A549 (cell line): Measurements from ENCODE around the gene KLHDC3. TPM values are rescaled to one million over a fixed set of nuclear protein-coding genes. Genes with fewer than 3 reads are reported as not detected.

Experiments used
- ATAC-seq, 2 experiments: fragments of 200-7000 bp in 1 of 2; fragments of >200 bp in 1 of 2; cut with Nextera tagmentation in 1 of 2; cut with Tn5 transposase in 1 of 2; 3 replicates each; pipeline versions ENCODE4 v1.8.0 to v1.9.1; 2018 to 2020; ENCODE audit warnings: mild to moderate bottlenecking in 1 of 2, moderate library complexity in 1 of 2
- CTCF ChIA-PET: fragments of 300-600 bp; sonication (Branson Sonifier 250); formaldehyde crosslinking; extraction: SDS; loops from one replicate; lab custom pipeline; 2021; ENCODE audit warnings: antibody characterized with exemption, inconsistent platforms; lab: Yijun Ruan, JAX
- POLR2A ChIA-PET: fragments of 350-600 bp; formaldehyde crosslinking; extraction: SDS; loops from one replicate; lab custom pipeline; 2021; ENCODE audit warnings: antibody characterized with exemption, inconsistent platforms; lab: Yijun Ruan, JAX
- DNase-seq, 2 experiments: peaks; one replicate each; pipeline versions ENCODE4 v3.0.0 to v3.0.0-alpha.2; 2011 to 2016; ENCODE audit warnings: low read depth in 1 of 2, low spot score in 1 of 2
- FAIRE-seq: peaks from 2 replicates; lab custom pipeline; 2011; peaks lifted over from hg19 to GRCh38; lab: Jason Lieb, UNC
- H3K27ac ChIP-seq, 2 experiments: fragments of >200 bp; sonication (Bioruptor Twin); formaldehyde crosslinking; 3 replicates each; pipeline ENCODE4 v1.5.1; 2016 to 2017
- H3K4me1 ChIP-seq: fragments of >200 bp; sonication (Bioruptor Twin); formaldehyde crosslinking; 3 replicates; pipeline ENCODE4 v1.6.1; 2016
- H3K4me2 ChIP-seq: fragments of >200 bp; sonication (Bioruptor Twin); formaldehyde crosslinking; 3 replicates; pipeline ENCODE4 v1.6.1; 2016
- H3K4me3 ChIP-seq: fragments of >200 bp; sonication (Bioruptor Twin); formaldehyde crosslinking; 3 replicates; pipeline ENCODE4 v1.5.1; 2016
- H3K9me3 ChIP-seq: fragments of >200 bp; sonication (Bioruptor Twin); formaldehyde crosslinking; 3 replicates; pipeline ENCODE4 v1.6.1; 2016
- CBX2 ChIP-seq: fragments of 200-600 bp; sonication (generic); IDR thresholded peaks from 2 replicates; pipeline ENCODE4 v1.6.1; 2016; ENCODE audit warnings: low read depth, mild to moderate bottlenecking, borderline replicate concordance
- CHD2 ChIP-seq: fragments of 150-350 bp; IDR thresholded peaks from 2 replicates; pipeline ENCODE4 v1.6.1; 2014; ENCODE audit warnings: low read length; ENCODE audit not compliant: partially characterized antibody
- FOSL2 ChIP-seq, 2 experiments: fragments of 450-650 bp in 1 of 2; fragments of >200 bp in 1 of 2; sonication (Bioruptor Twin) in 1 of 2; formaldehyde crosslinking; IDR thresholded peaks; 2 replicates each; pipeline versions ENCODE4 v1.5.0 to v1.6.1; 2016 to 2020; ENCODE audit warnings: mild to moderate bottlenecking in 1 of 2, moderate library complexity in 1 of 2
- FOXS1 ChIP-seq: fragments of 250-450 bp; sonication (Bioruptor Pico); IDR thresholded peaks from 2 replicates; pipeline ENCODE4 v1.5.0; 2020; ENCODE audit warnings: mild to moderate bottlenecking, moderate library complexity
- JUN ChIP-seq, 2 experiments: fragments of >200 bp; sonication (Bioruptor Twin); formaldehyde crosslinking; IDR thresholded peaks; 2 replicates in 1 of 2; 3 replicates in 1 of 2; pipeline ENCODE4 v1.6.1; 2016 to 2017
- JUNB ChIP-seq: fragments of >200 bp; sonication (Bioruptor Twin); formaldehyde crosslinking; IDR thresholded peaks from 2 replicates; pipeline ENCODE4 v1.6.1; 2016
- MAZ ChIP-seq: fragments of 150-350 bp; IDR thresholded peaks from 2 replicates; pipeline ENCODE4 v1.6.1; 2014; ENCODE audit warnings: antibody characterized with exemption, low read depth, low read length, borderline replicate concordance
- POLR2AphosphoS2 ChIP-seq: conservative IDR thresholded peaks from 2 replicates; pipeline ENCODE4 v1.6.1; 2012; ENCODE audit warnings: low read length, improper control_type of control experiment, inconsistent platforms
- RARB ChIP-seq: fragments of 250-450 bp; sonication (Bioruptor Pico); IDR thresholded peaks from 2 replicates; pipeline ENCODE4 v1.8.0; 2021; ENCODE audit warnings: mild to moderate bottlenecking, moderate library complexity
- RFX5 ChIP-seq: fragments of 450-650 bp; IDR thresholded peaks from 2 replicates; pipeline ENCODE4 v1.7.1; 2014; ENCODE audit warnings: antibody characterized with exemption, mild to moderate bottlenecking, moderate library complexity
- TP53 ChIP-seq: fragments of 250-450 bp; sonication (Bioruptor Pico); IDR thresholded peaks from 2 replicates; pipeline ENCODE4 v1.5.0; 2021; ENCODE audit warnings: mild to moderate bottlenecking, moderate library complexity
- WGBS: methylation state at CpG from one replicate; pipeline ENCODE4 v1.1.6; 2017; ENCODE audit errors: missing lambda C conversion rate; 5-methylcytosine and 5-hydroxymethylcytosine counted together
- polyA plus RNA-seq, 4 experiments: library from polyadenylated mRNA; depleted of rRNA in 3 of 4; stranded (reverse); fragments of >200 nt; fragmentation: RNase III in 1 of 4; extraction: RNeasy Plus Mini Kit Qiagen cat#74134 plus additional on column Dnase treatment in 1 of 4; gene quantifications; 2 replicates in 3 of 4; 3 replicates in 1 of 4; pipeline ENCODE4 v1.2.3, GENCODE V29; 2011 to 2017
- TF ChIP-seq, protein P1 (sequence below): fragments of 200-600 bp; sonication (generic); IDR thresholded peaks from 2 replicates; pipeline ENCODE4 v1.6.1; 2016; ENCODE audit warnings: antibody characterized with exemption, mild to moderate bottlenecking, moderate library complexity
- TF ChIP-seq, protein P2 (sequence below): IDR thresholded peaks from 2 replicates; pipeline ENCODE4 v1.6.1; 2012; ENCODE audit warnings: low read depth, borderline replicate concordance
- TF ChIP-seq, protein P3 (sequence below): fragments of 150-350 bp; IDR thresholded peaks from 2 replicates; pipeline ENCODE4 v1.6.1; 2014; ENCODE audit warnings: low read depth, mild to moderate bottlenecking, low read length
- TF ChIP-seq, protein P4 (sequence below): IDR thresholded peaks from 2 replicates; pipeline ENCODE4 v1.6.1; 2012
- TF ChIP-seq, protein P5 (sequence below): fragments of 250-450 bp; sonication (Bioruptor Pico); IDR thresholded peaks from 2 replicates; pipeline ENCODE4 v1.5.0; 2020; ENCODE audit warnings: low read depth, mild to moderate bottlenecking, moderate library complexity
- TF ChIP-seq, protein P6 (sequence below): IDR thresholded peaks from 2 replicates; pipeline ENCODE4 v1.6.1; 2012

Gene KLHDC3
- polyA plus RNA-seq, 2 of the 4 experiments (the other 2 are of a cell fraction), result 18.8 to 28.0 TPM

DNA sequence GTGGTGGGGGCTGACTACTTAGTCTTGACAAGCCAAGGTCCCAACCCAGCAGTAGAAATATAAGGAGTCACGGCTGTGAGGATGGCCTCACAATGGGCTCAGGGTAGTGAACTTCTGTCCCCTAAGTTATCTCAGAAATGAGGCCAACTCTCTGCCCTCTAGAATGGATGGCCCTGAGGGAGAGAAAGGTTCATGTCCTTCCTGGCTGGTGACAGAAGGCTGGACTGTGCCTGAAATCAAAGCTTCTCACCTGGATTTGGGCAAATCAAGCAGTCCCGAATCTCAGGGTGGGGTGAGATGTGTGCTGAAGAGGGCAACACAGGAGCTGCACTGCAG lies 20.1 kb downstream of the KLHDC3 start (continued):
- TF ChIP-seq, protein P1, sequence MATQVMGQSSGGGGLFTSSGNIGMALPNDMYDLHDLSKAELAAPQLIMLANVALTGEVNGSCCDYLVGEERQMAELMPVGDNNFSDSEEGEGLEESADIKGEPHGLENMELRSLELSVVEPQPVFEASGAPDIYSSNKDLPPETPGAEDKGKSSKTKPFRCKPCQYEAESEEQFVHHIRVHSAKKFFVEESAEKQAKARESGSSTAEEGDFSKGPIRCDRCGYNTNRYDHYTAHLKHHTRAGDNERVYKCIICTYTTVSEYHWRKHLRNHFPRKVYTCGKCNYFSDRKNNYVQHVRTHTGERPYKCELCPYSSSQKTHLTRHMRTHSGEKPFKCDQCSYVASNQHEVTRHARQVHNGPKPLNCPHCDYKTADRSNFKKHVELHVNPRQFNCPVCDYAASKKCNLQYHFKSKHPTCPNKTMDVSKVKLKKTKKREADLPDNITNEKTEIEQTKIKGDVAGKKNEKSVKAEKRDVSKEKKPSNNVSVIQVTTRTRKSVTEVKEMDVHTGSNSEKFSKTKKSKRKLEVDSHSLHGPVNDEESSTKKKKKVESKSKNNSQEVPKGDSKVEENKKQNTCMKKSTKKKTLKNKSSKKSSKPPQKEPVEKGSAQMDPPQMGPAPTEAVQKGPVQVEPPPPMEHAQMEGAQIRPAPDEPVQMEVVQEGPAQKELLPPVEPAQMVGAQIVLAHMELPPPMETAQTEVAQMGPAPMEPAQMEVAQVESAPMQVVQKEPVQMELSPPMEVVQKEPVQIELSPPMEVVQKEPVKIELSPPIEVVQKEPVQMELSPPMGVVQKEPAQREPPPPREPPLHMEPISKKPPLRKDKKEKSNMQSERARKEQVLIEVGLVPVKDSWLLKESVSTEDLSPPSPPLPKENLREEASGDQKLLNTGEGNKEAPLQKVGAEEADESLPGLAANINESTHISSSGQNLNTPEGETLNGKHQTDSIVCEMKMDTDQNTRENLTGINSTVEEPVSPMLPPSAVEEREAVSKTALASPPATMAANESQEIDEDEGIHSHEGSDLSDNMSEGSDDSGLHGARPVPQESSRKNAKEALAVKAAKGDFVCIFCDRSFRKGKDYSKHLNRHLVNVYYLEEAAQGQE, result no peak
- no peak for TF ChIP-seq JUNB
- no peak for TF ChIP-seq RARB (CRISPR knock-in tag)

DNA sequence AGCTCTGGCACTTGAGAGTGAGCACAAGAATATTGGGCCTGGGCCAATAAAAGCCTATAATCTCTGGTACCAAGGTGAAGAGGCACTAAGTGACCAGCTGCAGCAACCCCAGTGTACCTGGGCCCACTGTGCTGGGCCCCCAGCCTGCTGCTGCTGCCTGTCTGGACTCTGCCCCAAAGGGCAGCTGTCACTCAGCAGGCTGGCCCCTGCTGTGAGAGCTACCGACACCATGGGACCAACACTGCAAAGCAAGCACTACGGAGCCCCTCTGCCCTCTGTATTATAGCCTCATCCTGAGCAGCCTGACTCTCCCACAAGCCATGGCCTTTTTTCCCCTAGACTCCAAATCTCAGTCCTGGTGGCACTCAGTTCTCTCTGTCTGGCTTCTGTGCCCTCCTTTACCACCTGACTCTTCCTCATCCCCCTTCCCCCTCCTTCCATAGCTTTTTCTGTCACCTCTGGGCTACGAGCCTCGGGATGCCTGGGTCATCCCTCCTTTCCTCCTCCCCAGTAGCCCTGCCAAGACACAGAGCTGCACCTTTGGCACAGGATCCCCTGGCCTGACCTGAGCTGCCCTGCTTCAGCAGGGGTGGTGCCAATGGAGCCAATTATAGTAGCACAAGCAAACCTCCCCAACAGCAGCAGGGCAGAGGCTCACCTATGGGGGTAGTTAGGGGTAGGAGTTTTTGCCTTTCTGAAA lies 21.6 kb downstream of the KLHDC3 start:
- WGBS, result 95% methylated on average over 4 of the region's 4 CpGs
- TF ChIP-seq, protein P2, sequence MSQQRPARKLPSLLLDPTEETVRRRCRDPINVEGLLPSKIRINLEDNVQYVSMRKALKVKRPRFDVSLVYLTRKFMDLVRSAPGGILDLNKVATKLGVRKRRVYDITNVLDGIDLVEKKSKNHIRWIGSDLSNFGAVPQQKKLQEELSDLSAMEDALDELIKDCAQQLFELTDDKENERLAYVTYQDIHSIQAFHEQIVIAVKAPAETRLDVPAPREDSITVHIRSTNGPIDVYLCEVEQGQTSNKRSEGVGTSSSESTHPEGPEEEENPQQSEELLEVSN, result no peak
- TF ChIP-seq, protein P3, sequence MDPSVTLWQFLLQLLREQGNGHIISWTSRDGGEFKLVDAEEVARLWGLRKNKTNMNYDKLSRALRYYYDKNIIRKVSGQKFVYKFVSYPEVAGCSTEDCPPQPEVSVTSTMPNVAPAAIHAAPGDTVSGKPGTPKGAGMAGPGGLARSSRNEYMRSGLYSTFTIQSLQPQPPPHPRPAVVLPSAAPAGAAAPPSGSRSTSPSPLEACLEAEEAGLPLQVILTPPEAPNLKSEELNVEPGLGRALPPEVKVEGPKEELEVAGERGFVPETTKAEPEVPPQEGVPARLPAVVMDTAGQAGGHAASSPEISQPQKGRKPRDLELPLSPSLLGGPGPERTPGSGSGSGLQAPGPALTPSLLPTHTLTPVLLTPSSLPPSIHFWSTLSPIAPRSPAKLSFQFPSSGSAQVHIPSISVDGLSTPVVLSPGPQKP, result no peak
- Histone ChIP-seq H3K27ac (no peak overlapping the region), H3K9me3 (no peaks in the 10 kb centered on the region), H3K4me1 (no peaks in the 10 kb centered on the region), H3K4me2 (no peak overlapping the region), H3K4me3 (no peak overlapping the region)
- DNase-seq (no peak), ATAC-seq (no peak), FAIRE-seq (no peak)
- ChIA-PET POLR2A (no interaction called here), CTCF (interaction anchor here (0.7 to 2.2 kb wide), 3 partner anchors 20 to 108 kb away, joined by 3 to 8 read pairs (median 3); no protein-coding TSS in a partner anchor)

DNA sequence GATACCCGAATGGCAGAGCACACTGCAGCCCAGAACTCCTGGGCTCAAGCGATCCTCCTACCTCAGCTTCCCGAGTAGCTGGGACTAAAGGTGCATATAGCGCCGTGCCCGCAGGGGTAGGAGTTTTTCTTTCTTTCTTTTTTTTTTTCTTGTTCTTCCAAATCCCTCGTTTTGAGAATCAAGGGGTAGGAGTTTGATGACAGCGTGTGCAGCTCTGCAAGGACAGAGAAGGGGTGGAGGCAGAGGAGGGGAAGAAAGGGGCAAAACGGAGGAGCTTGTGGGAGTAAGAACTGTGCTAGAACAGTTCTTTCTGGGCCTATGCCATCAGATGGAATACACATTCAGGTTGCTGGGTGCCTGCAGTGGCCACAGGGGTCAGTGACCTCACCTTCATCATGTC lies 22.7 kb downstream of the KLHDC3 start:
- ATAC-seq (no peak), DNase-seq (no peak), FAIRE-seq (no peak)
- H3K4me2 ChIP-seq, result no peak overlapping the region
- H3K9me3 ChIP-seq, result no peaks in the 10 kb centered on the region
- no peak for TF ChIP-seq POLR2AphosphoS2
- TF ChIP-seq FOXS1 (CRISPR knock-in tag), result no peak
- TF ChIP-seq RFX5, result no peak
- TF ChIP-seq, protein P4, sequence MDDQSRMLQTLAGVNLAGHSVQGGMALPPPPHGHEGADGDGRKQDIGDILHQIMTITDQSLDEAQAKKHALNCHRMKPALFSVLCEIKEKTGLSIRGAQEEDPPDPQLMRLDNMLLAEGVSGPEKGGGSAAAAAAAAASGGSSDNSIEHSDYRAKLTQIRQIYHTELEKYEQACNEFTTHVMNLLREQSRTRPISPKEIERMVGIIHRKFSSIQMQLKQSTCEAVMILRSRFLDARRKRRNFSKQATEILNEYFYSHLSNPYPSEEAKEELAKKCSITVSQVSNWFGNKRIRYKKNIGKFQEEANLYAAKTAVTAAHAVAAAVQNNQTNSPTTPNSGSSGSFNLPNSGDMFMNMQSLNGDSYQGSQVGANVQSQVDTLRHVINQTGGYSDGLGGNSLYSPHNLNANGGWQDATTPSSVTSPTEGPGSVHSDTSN, result no peak
- no peak for TF ChIP-seq CBX2
- TF ChIP-seq TP53 (CRISPR knock-in tag), result no peak
- TF ChIP-seq, protein P5, sequence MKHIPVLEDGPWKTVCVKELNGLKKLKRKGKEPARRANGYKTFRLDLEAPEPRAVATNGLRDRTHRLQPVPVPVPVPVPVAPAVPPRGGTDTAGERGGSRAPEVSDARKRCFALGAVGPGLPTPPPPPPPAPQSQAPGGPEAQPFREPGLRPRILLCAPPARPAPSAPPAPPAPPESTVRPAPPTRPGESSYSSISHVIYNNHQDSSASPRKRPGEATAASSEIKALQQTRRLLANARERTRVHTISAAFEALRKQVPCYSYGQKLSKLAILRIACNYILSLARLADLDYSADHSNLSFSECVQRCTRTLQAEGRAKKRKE, result no peak
- TF ChIP-seq MAZ, result no peak
- no peak for TF ChIP-seq FOSL2 (IDR thresholded peaks at IDR 0.05)
- TF ChIP-seq FOSL2 (CRISPR knock-in tag; IDR thresholded peaks at IDR 0.05), result no peak
- TF ChIP-seq JUN (IDR thresholded peaks at IDR 0.05), result no peak
- TF ChIP-seq CHD2, result no peak
- TF ChIP-seq, protein P6, sequence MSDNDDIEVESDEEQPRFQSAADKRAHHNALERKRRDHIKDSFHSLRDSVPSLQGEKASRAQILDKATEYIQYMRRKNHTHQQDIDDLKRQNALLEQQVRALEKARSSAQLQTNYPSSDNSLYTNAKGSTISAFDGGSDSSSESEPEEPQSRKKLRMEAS, result no peak
- 93% methylated on average over 9 of the region's 9 CpGs for WGBS
- ChIA-PET CTCF (interaction anchor here (2.2 kb wide), 1 partner anchor 107 kb away, joined by 8 read pairs; no protein-coding TSS in a partner anchor), POLR2A (no interaction called here)
- H3K4me1 ChIP-seq, result no peaks in the 10 kb centered on the region
- no peak overlapping the region for H3K4me3 ChIP-seq
- H3K27ac ChIP-seq, result no peak overlapping the region
